SK-N-DZ (cell line): ENCODE measurements around the gene MANEA.

Experiments
- DNase-seq: peaks from one replicate; pipeline ENCODE4 v3.0.0-alpha.2; 2015; ENCODE audit warnings: low spot score

The MANEA gene

DNA sequence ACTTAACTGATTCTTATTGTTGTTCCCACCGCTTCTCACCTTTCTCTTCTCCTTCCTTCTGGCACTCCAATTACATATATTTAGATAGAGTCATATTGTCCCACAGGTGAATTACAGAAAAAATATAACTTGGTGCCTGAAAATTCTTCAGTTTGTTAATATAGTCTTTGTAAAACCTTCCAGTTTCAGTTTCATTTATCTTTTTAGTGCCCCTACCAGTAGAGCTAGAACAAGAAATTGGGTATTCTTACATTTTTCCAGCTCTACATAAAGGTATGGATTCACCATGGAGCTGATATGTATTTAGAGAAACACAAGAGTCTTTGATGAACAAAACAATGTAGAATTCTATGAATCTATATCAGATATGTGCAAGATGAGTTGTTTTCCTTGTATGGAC, 10.7 kb downstream of the MANEA start:
- DNase-seq: no peak

DNA sequence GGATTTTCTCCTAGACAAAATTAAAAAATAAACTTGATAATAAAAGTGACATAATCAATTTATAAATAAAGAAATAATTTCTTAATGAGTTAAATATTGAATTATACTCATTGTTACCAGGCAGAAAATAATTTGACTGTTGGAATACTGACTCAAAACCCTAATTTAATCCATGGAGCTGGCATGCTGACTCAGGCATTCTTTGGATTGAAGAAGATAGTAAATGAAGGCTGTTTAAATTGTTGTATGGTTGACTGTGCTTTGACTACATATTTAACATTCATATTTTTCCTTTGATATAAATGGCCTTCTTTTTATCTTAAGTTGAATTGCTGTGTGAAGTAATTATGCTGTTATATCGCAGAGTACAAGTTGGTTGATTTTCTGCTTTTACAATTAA, 11.7 kb downstream of the MANEA start:
- no peak for DNase-seq

DNA sequence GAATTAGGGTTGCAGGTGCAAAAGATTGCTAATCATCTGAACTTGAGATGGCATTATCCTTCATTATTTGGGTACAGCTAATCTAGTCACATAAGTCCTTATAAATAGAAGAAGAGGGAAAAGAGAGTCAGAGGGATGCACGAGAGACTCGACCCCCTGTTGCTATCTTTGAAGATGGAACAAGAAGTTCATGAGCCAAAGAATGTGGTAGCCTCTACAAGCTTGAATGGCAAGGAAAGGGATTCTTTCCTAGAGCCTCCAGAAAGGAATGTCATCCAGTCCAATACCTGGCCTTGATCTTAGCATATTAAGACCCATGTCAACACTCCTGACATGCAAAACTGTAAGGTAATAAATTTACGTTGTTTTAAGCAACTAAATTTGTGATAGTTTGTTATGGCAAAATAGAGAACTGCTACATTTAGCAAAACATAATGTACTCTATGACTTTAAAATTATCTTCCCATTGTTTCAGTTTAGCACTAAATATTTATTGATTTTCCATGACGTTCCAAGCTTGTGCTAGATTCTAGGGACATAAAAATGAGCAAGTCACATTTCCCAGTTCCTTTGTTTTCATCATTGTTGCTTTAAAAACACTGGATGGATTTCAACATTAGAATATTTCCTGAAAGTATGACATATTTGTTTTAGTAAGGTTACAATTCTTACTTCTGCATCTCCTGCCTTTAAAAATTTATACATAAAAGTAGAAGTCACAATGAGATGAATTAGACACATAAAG, 12.7 kb downstream of the MANEA start:
- no peak for DNase-seq

- no peak for DNase-seq
These were observed 15.7 kb downstream of the MANEA start for GRCh38 chr6:95593025-95593424.

GRCh38 chr6:95596021-95596420, 18.7 kb downstream of the MANEA start:
- DNase-seq: no peak

GRCh38 chr6:95599706-95600105, 22.4 kb downstream of the MANEA start:
- DNase-seq: no peak

GRCh38 chr6:95601133-95601532, 23.8 kb downstream of the MANEA start:
- no peak for DNase-seq

DNA sequence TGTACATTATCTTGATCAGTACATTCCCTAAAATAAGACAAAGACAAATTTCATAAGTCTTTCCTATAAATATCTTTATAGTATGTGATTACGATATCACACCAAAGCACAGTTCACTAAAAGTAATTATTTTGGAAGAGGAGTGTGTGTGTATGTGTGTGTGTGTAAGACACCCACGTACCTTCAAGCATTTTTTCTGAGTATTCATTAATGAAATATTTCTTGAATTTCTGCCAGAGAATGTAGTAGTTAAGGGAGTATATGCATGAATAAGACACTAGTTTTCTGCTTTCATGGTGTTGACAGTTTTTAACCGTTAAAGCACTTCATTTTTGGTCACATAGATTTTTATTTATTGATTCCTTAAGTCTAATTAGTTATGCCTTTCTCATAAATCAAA, 36.8 kb downstream of the MANEA start:
- DNase-seq: no peak

- DNase-seq: no peak
These were observed 52.2 kb downstream of the MANEA start for GRCh38 chr6:95629551-95629950.

DNA sequence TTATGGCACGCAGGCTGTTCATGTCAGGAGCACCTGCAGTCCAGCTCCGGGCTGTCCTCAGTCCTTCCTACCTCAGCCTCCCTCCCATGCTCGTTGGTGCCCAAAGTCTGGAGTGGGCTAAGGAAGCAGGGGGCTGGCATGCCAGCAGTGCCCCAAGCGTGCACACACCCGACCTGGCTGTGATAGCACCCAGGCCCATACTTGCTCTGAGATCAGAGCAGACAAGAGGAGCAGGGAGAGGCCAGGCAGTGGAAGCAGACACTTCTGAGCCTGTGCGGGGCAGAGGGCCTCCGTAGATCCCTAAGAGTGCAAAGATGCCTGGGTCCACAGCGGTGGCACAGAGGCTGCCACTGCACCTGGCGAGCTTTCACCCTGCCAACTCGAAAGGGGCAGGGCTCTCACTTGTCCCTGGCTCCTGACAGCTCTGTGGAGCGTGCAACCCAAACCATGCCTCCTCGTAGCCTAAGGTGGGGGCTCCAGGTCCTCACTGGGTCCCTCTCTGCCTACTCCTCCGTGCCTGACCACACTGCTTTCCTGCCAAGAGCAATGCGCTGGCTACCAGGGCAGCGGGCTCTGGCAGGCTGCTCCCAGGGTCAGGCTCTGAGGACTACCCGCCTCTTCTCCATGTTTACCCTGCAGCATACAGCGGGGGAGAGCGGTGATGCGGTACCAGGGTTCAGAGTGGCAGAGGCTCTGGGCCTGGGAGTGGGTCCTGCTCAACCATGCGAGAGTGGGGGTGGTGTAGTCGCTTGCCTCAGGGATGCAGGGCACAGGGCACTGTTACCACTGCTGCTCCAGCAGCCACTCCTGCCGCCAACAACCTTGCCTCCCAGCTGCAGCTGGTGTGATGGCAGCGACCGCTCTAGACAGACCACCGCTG, 59.5 kb downstream of the MANEA start:
- DNase-seq: no peak

- DNase-seq: peak; percentile 27
These were observed 71.3 kb downstream of the MANEA start for GRCh38 chr6:95648636-95649035.

DNA sequence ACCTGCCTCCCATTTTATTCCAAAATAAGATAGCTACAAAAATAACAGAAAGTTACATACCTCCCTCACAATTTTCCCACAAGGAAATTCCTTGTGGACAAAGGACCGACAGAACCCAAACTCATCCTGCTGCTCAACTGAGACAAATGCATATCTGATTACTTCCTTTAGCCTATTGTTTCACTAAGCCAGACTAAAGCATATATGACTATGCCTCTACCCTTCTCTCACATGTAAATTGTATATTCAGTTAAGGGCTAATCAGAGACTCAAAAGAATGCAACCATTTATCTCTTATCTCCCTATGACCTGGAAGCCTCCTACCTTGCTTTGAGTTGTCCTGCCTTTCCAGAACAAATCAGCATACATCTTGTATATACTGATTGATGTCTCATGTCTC, 72.1 kb downstream of the MANEA start:
- no peak for DNase-seq

DNA sequence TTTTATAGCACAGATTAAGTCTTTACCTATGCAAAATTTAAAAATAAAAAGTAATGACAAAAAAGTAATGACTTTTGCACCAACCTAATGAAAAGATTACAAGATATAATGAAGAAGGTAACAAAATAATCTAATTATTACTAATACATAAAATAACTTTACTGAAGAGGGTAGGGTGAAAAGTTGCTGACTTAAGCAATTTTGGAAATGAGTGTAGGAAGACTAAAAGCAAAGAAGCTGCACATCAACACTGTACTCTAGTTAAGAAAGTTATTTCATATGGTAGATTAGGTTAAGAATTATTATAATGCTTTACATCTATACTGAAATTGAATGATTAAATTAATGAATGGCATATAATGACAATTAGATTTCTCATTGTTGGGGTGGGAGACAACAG, 76.8 kb downstream of the MANEA start:
- no peak for DNase-seq

DNA sequence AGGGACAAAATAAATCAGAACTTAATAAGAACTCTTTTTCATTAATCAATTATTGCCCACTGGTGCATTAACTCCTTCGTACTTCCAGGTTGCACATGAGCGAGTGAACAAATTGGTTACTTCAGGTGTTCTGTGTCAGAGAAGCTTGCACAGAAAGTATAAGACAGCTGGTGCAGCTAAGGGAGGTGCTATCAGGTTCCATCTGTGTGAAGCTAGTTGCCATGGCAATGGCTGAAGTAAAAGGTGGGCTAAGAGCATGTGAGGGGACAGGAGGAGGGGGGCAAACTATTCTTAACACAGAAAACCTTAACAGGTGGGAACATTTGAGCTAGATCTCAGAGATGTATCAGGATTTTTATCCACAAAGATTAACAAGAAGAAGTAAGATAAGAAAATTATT, 81.6 kb downstream of the MANEA start:
- DNase-seq: peak; percentile 83
